SK-N-SH (cell line): ENCODE data around the gene HLTF.

Experiments
- EP300 ChIP-seq, 2 experiments: IDR thresholded peaks; 2 replicates each; pipeline versions ENCODE4 v1.4.0 to v1.6.1; 2012; ENCODE audit warnings: borderline replicate concordance in 1 of 2, low read depth in 1 of 2, low read length in 1 of 2
- MEF2A ChIP-seq: IDR thresholded peaks from 2 replicates; pipeline ENCODE4 v1.4.0; 2012; ENCODE audit warnings: low read depth, borderline replicate concordance
- NRF1 ChIP-seq: IDR thresholded peaks from 2 replicates; pipeline ENCODE4 v1.6.1; 2012; ENCODE audit warnings: low read depth, mild to moderate bottlenecking, low read length
- POLR2AphosphoS5 ChIP-seq: IDR thresholded peaks from 2 replicates; pipeline ENCODE4 v1.6.1; 2012; ENCODE audit warnings: low read depth, low read length
- RAD21 ChIP-seq: IDR thresholded peaks from 2 replicates; pipeline ENCODE4 v1.6.1; 2012; ENCODE audit warnings: mild to moderate bottlenecking, low read length
- SIN3A ChIP-seq: IDR thresholded peaks from 2 replicates; pipeline ENCODE4 v1.6.1; 2012; ENCODE audit warnings: low read depth, mild to moderate bottlenecking, low read length, moderate library complexity, borderline replicate concordance
- TF ChIP-seq, protein P1 (sequence below): fragments of 200-600 bp; sonication (generic); IDR thresholded peaks from 2 replicates; pipeline ENCODE4 v1.6.1; 2017; ENCODE audit warnings: antibody characterized with exemption, mild to moderate bottlenecking, moderate library complexity

DNA sequence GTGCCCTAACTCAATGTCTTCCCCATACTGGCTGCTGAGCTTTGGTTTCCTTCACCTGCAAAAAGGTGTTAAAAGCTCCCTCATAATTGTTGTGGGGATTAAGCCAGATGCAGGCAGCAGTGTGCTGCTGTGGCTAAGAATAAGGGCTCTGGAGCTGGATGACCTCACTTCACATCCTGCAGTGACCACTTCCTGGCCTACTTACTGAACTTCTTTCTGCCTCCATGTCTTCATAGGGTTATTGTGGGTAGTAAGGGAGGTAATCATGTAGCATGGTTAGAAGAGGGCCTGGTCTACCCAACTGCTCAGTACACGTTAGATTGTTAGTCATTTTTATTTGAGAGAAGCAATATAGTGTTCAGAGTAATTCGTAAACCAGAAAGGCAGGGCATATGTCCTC is 76.6 kb downstream of the HLTF start:
- TF ChIP-seq POLR2AphosphoS5, result no peak
- TF ChIP-seq, protein P1, sequence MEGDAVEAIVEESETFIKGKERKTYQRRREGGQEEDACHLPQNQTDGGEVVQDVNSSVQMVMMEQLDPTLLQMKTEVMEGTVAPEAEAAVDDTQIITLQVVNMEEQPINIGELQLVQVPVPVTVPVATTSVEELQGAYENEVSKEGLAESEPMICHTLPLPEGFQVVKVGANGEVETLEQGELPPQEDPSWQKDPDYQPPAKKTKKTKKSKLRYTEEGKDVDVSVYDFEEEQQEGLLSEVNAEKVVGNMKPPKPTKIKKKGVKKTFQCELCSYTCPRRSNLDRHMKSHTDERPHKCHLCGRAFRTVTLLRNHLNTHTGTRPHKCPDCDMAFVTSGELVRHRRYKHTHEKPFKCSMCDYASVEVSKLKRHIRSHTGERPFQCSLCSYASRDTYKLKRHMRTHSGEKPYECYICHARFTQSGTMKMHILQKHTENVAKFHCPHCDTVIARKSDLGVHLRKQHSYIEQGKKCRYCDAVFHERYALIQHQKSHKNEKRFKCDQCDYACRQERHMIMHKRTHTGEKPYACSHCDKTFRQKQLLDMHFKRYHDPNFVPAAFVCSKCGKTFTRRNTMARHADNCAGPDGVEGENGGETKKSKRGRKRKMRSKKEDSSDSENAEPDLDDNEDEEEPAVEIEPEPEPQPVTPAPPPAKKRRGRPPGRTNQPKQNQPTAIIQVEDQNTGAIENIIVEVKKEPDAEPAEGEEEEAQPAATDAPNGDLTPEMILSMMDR, result no peak
- no peak for TF ChIP-seq RAD21
- no peak for TF ChIP-seq SIN3A
- no peak for TF ChIP-seq EP300 (IDR thresholded peaks at IDR 0.05; ENCODE audit: borderline replicate concordance in 1 of 2, low read depth in 1 of 2, low read length in 1 of 2)
- no peak for TF ChIP-seq NRF1
- TF ChIP-seq MEF2A, result no peak
